ENCODE results near the gene SPATA20.

The SPATA20 gene

GRCh38 chr17:50522766-50523165 lies 24.2 kb upstream of the SPATA20 start (continued):
- TF ChIP-seq ZNF404 (tag by site-specific recombination; IDR thresholded peaks at IDR 0.05) (no peak), ZNF473 (tag by site-specific recombination; IDR thresholded peaks at IDR 0.05) (no peak), ZNF48 (tag by site-specific recombination; IDR thresholded peaks at IDR 0.05) (no peak), ELK4 (IDR thresholded peaks at IDR 0.05; ENCODE audit: borderline replicate concordance, low read depth, low read length) (no peak), KLF7 (tag by site-specific recombination; IDR thresholded peaks at IDR 0.05; ENCODE audit: borderline replicate concordance) (no peak), ZSCAN5A (tag by site-specific recombination; IDR thresholded peaks at IDR 0.05) (no peak), ZNF24 (tag by site-specific recombination; IDR thresholded peaks at IDR 0.05) (no peak), KLF10 (tag by site-specific recombination; IDR thresholded peaks at IDR 0.05) (no peak), ZNF624 (tag by site-specific recombination; IDR thresholded peaks at IDR 0.05) (no peak), ZBTB49 (tag by site-specific recombination; IDR thresholded peaks at IDR 0.05; ENCODE audit: low read depth) (no peak), ZNF529 (tag by site-specific recombination; IDR thresholded peaks at IDR 0.05; ENCODE audit: insufficient replicate concordance) (no peak)

GRCh38 chr17:50523208-50523607 lies 23.8 kb upstream of the SPATA20 start:
- CTCF ChIA-PET: interaction anchor here (0.8 kb wide), 1 partner anchor 18 kb away, joined by 3 read pairs; no protein-coding TSS in a partner anchor
- POLR2A ChIA-PET: no interaction called here
- TF ChIP-seq ZBTB21 (tag by site-specific recombination; IDR thresholded peaks at IDR 0.05) (no peak), ZNF514 (tag by site-specific recombination; IDR thresholded peaks at IDR 0.05) (no peak), ZNF211 (tag by site-specific recombination; IDR thresholded peaks at IDR 0.05; ENCODE audit: low read depth) (no peak), MYNN (tag by site-specific recombination; IDR thresholded peaks at IDR 0.05; ENCODE audit: borderline replicate concordance) (no peak), ZNF560 (tag by site-specific recombination; IDR thresholded peaks at IDR 0.05; ENCODE audit: borderline replicate concordance) (no peak), ZNF580 (tag by site-specific recombination; IDR thresholded peaks at IDR 0.05) (no peak), ZNF423 (tag by site-specific recombination; IDR thresholded peaks at IDR 0.05) (no peak), KLF8 (tag by site-specific recombination; IDR thresholded peaks at IDR 0.05) (no peak), ZBTB49 (tag by site-specific recombination; IDR thresholded peaks at IDR 0.05; ENCODE audit: low read depth) (no peak), ZNF488 (tag by site-specific recombination; IDR thresholded peaks at IDR 0.05) (no peak), ZNF354C (tag by site-specific recombination; IDR thresholded peaks at IDR 0.05; ENCODE audit: borderline replicate concordance, low read depth) (no peak), OSR2 (tag by site-specific recombination; IDR thresholded peaks at IDR 0.05) (no peak), BCL11B (tag by site-specific recombination; IDR thresholded peaks at IDR 0.05; ENCODE audit: low read depth) (no peak), ZNF792 (tag by site-specific recombination; IDR thresholded peaks at IDR 0.05) (no peak), ZSCAN5A (tag by site-specific recombination; IDR thresholded peaks at IDR 0.05) (no peak), ZBTB20 (tag by site-specific recombination; IDR thresholded peaks at IDR 0.05) (no peak)

More at GRCh38 chr17:50523208-50523607, 23.8 kb upstream of the SPATA20 start:
- H3K27ac ChIP-seq (ENCODE audit: extremely low read depth, low read depth, low read length): no peak overlapping the region
- no peaks in the 10 kb centered on the region for H3K36me3 ChIP-seq (ENCODE audit: control insufficient read depth in 2 of 2, insufficient read depth in 1 of 2, low read length in 2 of 2)
- no peaks in the 10 kb centered on the region for H3K9me3 ChIP-seq (ENCODE audit: control insufficient read depth, insufficient read depth, low read depth, low read length)
- H3K4me3 ChIP-seq (ENCODE audit: low read depth, low read length): no peak overlapping the region
- H3K4me1 ChIP-seq (ENCODE audit: control insufficient read depth, insufficient read depth, low read length): no peaks in the 10 kb centered on the region

All from HEK293 (cell line).